HCT116 (cell line): Measurements from ENCODE around the gene LAD1. TPM values are rescaled to one million over a fixed set of nuclear protein-coding genes. Genes with fewer than 3 reads are reported as not detected.

ENCODE experiments used
- ATAC-seq: fragments of 200-7000 bp; cut with Tn5 transposase; 2 replicates; pipeline ENCODE4 v1.9.1; 2020; ENCODE audit warnings: mild to moderate bottlenecking, moderate library complexity
- BruUV-seq: library from RNA; stranded (reverse); fragments of 400-500 nt; replicated peaks from 2 replicates; lab custom pipeline; 2021; lab: Mats Ljungman, UMichigan
- CTCF ChIA-PET: fragments of 300-600 bp; sonication (Branson Sonifier 250); formaldehyde crosslinking; loops from one replicate; lab custom pipeline; 2021; ENCODE audit warnings: antibody characterized with exemption; lab: Charles Lee
- POLR2A ChIA-PET: fragments of 300-600, 350-600 bp; sonication (Branson Sonifier 250); formaldehyde crosslinking; loops from one replicate; lab custom pipeline; 2021; ENCODE audit warnings: antibody characterized with exemption; lab: Charles Lee
- RAD21 ChIA-PET, 2 experiments: fragments of 300-600 bp; sonication (Branson Sonifier 250); formaldehyde crosslinking; loops; one replicate each; lab custom pipeline; 2023; ENCODE audit warnings: low total read pairs in 2 of 2; ENCODE audit not compliant: uncharacterized antibody in 2 of 2, unreplicated experiment in 2 of 2, low non-redundant PET in 1 of 2; lab: Charles Lee
- DNase-seq: peaks from one replicate; pipeline ENCODE4 v3.0.0-alpha.2; 2010; ENCODE audit warnings: low read depth, low spot score
- H2AFZ ChIP-seq: fragments of 200-600 bp; shearing (Covaris generic), sonication (generic); 2 replicates; pipeline ENCODE4 v1.6.1; 2017; ENCODE audit warnings: low read depth, mixed run types, mixed read lengths, antibody characterized with exemption, low read length; ENCODE audit not compliant: poor library complexity, severe bottlenecking
- H3K27ac ChIP-seq: 2 replicates; pipeline ENCODE4 v1.5.1; 2012; ENCODE audit warnings: low read depth, low read length
- H3K27me3 ChIP-seq: fragments of 200-600 bp; sonication (generic); 2 replicates; pipeline ENCODE4 v1.6.1; 2016; ENCODE audit warnings: mixed run types, low read length, mixed read lengths; ENCODE audit not compliant: insufficient read depth
- H3K36me3 ChIP-seq, 2 experiments: fragments of 200-500 bp in 1 of 2; fragments of 200-600 bp in 1 of 2; sonication (Bioruptor generic) in 1 of 2; sonication (generic) in 1 of 2; 2 replicates each; pipeline versions ENCODE4 v1.5.1 to v1.6.1; 2014 to 2016; ENCODE audit warnings: low read length in 2 of 2, inconsistent platforms in 1 of 2, mixed read lengths in 1 of 2, mixed run types in 1 of 2; ENCODE audit not compliant: insufficient read depth in 2 of 2, control insufficient read depth in 1 of 2
- H3K4me1 ChIP-seq, 2 experiments: fragments of 200-600 bp in 1 of 2; sonication (generic) in 1 of 2; 2 replicates each; pipeline versions ENCODE4 v1.5.1 to v1.6.1; 2012 to 2017; ENCODE audit warnings: low read length in 2 of 2, inconsistent platforms in 1 of 2, mild to moderate bottlenecking in 1 of 2, mixed read lengths in 1 of 2, mixed run types in 1 of 2, moderate library complexity in 1 of 2; ENCODE audit not compliant: insufficient read depth in 2 of 2, control insufficient read depth in 1 of 2
- H3K4me2 ChIP-seq: fragments of 200-600 bp; sonication (generic); 2 replicates; pipeline ENCODE4 v1.6.1; 2017; ENCODE audit warnings: mixed run types, low read length, mixed read lengths
- H3K4me3 ChIP-seq, 2 experiments: fragments of 200-600 bp in 1 of 2; sonication (generic) in 1 of 2; replicated peaks in 1 of 2; 2 replicates each; pipeline ENCODE4 v1.5.1; 2011 to 2016; ENCODE audit warnings: low read length in 2 of 2, control low read depth in 1 of 2, low read depth in 1 of 2, mild to moderate bottlenecking in 1 of 2, mixed read lengths in 1 of 2, mixed run types in 1 of 2
- H3K79me2 ChIP-seq: fragments of 200-600 bp; sonication (generic); 2 replicates; pipeline ENCODE4 v1.6.1; 2017; ENCODE audit warnings: mild to moderate bottlenecking, mixed run types, low read length, moderate library complexity, mixed read lengths; ENCODE audit not compliant: insufficient read depth
- H3K9ac ChIP-seq: fragments of 200-600 bp; sonication (generic); 2 replicates; pipeline ENCODE4 v1.6.1; 2016; ENCODE audit warnings: low read length, mixed read lengths
- H3K9me2 ChIP-seq: fragments of 200-600 bp; sonication (generic), shearing (Covaris generic); 2 replicates; pipeline ENCODE4 v1.6.1; 2017; ENCODE audit warnings: mixed run types, mild to moderate bottlenecking, moderate library complexity; ENCODE audit not compliant: insufficient read depth
- H3K9me3 ChIP-seq, 2 experiments: fragments of 200-500 bp in 1 of 2; fragments of 200-600 bp in 1 of 2; sonication (Bioruptor generic) in 1 of 2; sonication (generic) in 1 of 2; 2 replicates each; pipeline ENCODE4 v1.6.1; 2014 to 2017; ENCODE audit warnings: low read length in 2 of 2, mixed read lengths in 2 of 2, inconsistent platforms in 1 of 2, low read depth in 1 of 2, mild to moderate bottlenecking in 1 of 2, mixed run types in 1 of 2, moderate library complexity in 1 of 2; ENCODE audit not compliant: control insufficient read depth in 1 of 2, insufficient read depth in 1 of 2
- H4K20me1 ChIP-seq: fragments of 200-600 bp; sonication (generic), shearing (Covaris generic); 2 replicates; pipeline ENCODE4 v1.6.1; 2017; ENCODE audit warnings: mixed run types, mild to moderate bottlenecking, moderate library complexity; ENCODE audit not compliant: insufficient read depth
- CEBPB ChIP-seq: IDR thresholded peaks from 2 replicates; pipeline ENCODE4 v1.6.1; 2012; ENCODE audit warnings: low read depth
- EZH2 ChIP-seq: fragments of 200-600 bp; sonication (generic); IDR thresholded peaks from 2 replicates; pipeline ENCODE4 v1.6.1; 2017; ENCODE audit warnings: antibody characterized with exemption, mixed run types
- MAX ChIP-seq: IDR thresholded peaks from 2 replicates; pipeline ENCODE4 v1.6.1; 2012
- POLR2A ChIP-seq: IDR thresholded peaks from 2 replicates; pipeline ENCODE4 v1.7.0; 2011; ENCODE audit warnings: borderline replicate concordance; ENCODE audit not compliant: insufficient read depth, insufficient read length; ENCODE audit errors: extremely low read depth
- RAD21 ChIP-seq: IDR thresholded peaks from 2 replicates; pipeline ENCODE4 v1.6.1; 2012; ENCODE audit warnings: low read depth, mild to moderate bottlenecking
- REST ChIP-seq: IDR thresholded peaks from 2 replicates; pipeline ENCODE4 v1.6.1; 2012; ENCODE audit warnings: low read depth
- SIN3A ChIP-seq: IDR thresholded peaks from 2 replicates; pipeline ENCODE4 v1.6.1; 2012; ENCODE audit warnings: low read depth
- SP1 ChIP-seq: IDR thresholded peaks from 2 replicates; pipeline ENCODE4 v1.6.1; 2012; ENCODE audit warnings: low read depth
- ZBTB33 ChIP-seq: IDR thresholded peaks from 2 replicates; pipeline ENCODE4 v1.6.1; 2011; ENCODE audit warnings: mild to moderate bottlenecking, low read length, moderate library complexity; ENCODE audit not compliant: insufficient replicate concordance; ENCODE audit errors: extremely low read depth
- ZNF274 ChIP-seq: fragments of 200-500 bp; sonication (Bioruptor generic); IDR thresholded peaks from 2 replicates; pipeline ENCODE4 v1.6.1; 2014; ENCODE audit warnings: mild to moderate bottlenecking, low read depth, low read length, inconsistent platforms
- intact Hi-C: fragments of 100-400 bp; cut with micrococcal nuclease; formaldehyde crosslinking; loops from 2 replicates; pipeline ENCODE4 v1.10.0; 2022
- total RNA-seq: library from RNA; stranded (reverse); gene quantifications from one replicate; pipeline ENCODE4 v1.2.1, GENCODE V29; 2021; ENCODE audit not compliant: unreplicated experiment
- TF ChIP-seq, protein P1 (sequence below), 3 experiments: fragments of 200-600 bp in 1 of 3; sonication (generic) in 1 of 3; IDR thresholded peaks in 2 of 3; conservative IDR thresholded peaks in 1 of 3; 2 replicates each; pipeline ENCODE4 v1.5.1; 2012 to 2017; ENCODE audit warnings: low read depth in 2 of 3, low read length in 2 of 3, antibody characterized with exemption in 1 of 3, borderline replicate concordance in 1 of 3, control low read depth in 1 of 3, mild to moderate bottlenecking in 1 of 3, mixed read lengths in 1 of 3, mixed run types in 1 of 3, moderate library complexity in 1 of 3; ENCODE audit not compliant: insufficient read depth in 1 of 3

The LAD1 gene
- total RNA-seq, 1 experiment from 2014 or later = 56.1 TPM

GRCh38 chr1:201419746-201420607 lies 20.9 kb upstream of the LAD1 start (continued):
- no peak for TF ChIP-seq SIN3A
- TF ChIP-seq REST = no peak

DNA sequence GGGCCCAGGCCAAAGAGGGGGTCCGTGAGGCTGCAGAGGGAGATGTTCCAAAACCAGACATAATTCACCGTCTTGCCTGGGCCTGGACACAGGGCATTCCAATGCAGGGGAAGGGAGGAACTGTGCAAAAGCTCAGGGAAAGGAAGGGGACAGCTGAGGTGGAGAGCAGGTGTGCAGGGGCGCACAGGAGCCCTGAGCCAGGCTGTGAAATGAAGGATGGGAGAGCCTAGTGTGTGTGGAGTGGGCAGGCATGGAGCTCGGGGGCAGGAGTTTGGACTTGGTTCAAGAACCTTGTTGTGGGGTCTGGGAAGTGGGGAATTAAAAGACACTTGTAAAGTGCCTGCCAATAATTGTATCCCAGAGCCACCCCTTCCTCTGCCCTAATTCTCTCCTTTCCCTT lies 20.1 kb upstream of the LAD1 start:
- intact Hi-C loops = no loop called here
- TF ChIP-seq EZH2 (no peak), CEBPB (no peak), SP1 (no peak), RAD21 (no peak), POLR2A (no peak), ZNF274 (no peak), MAX (no peak), ZBTB33 (no peak)
- TF ChIP-seq, protein P1, sequence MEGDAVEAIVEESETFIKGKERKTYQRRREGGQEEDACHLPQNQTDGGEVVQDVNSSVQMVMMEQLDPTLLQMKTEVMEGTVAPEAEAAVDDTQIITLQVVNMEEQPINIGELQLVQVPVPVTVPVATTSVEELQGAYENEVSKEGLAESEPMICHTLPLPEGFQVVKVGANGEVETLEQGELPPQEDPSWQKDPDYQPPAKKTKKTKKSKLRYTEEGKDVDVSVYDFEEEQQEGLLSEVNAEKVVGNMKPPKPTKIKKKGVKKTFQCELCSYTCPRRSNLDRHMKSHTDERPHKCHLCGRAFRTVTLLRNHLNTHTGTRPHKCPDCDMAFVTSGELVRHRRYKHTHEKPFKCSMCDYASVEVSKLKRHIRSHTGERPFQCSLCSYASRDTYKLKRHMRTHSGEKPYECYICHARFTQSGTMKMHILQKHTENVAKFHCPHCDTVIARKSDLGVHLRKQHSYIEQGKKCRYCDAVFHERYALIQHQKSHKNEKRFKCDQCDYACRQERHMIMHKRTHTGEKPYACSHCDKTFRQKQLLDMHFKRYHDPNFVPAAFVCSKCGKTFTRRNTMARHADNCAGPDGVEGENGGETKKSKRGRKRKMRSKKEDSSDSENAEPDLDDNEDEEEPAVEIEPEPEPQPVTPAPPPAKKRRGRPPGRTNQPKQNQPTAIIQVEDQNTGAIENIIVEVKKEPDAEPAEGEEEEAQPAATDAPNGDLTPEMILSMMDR (IDR thresholded peaks at IDR 0.05 in 2 of 3, conservative IDR thresholded peaks at IDR 0.05 in 1 of 3; ENCODE audit: borderline replicate concordance in 1 of 3, insufficient read depth in 1 of 3, low read depth in 2 of 3, low read length in 2 of 3) = no peak
- no peaks in the 10 kb centered on the region for H3K36me3 ChIP-seq
- peaks cover 0 to under 1% of the 10 kb centered on the region in 2 experiments; a peak in 2 of 4 replicates for H3K4me1 ChIP-seq
- ChIA-PET CTCF (no interaction called here), POLR2A (no interaction called here), RAD21 (no interaction called here)
- no peak overlapping the region for H3K27ac ChIP-seq
- no peak overlapping the region for H3K4me2 ChIP-seq
- ATAC-seq (no peak), DNase-seq (no peak)
- no peaks in the 10 kb centered on the region for H4K20me1 ChIP-seq
- no peaks in the 10 kb centered on the region for H3K9me2 ChIP-seq
- no peak overlapping the region for H3K9ac ChIP-seq
- no peaks in the 10 kb centered on the region for H3K9me3 ChIP-seq
- no peaks in the 10 kb centered on the region for H3K27me3 ChIP-seq
- no peak overlapping the region for H2AFZ ChIP-seq
- no TSS peak for BruUV-seq
- no peaks in the 10 kb centered on the region for H3K79me2 ChIP-seq
- no peak overlapping the region for H3K4me3 ChIP-seq
